ENCODE data around the gene CACNG4. TPM values are rescaled to one million over a fixed set of nuclear protein-coding genes. Genes with fewer than 3 reads are reported as not detected.

The CACNG4 gene
- total and polyA plus RNA-seq, 4 experiments from 2014 or later = not detected

- H3K9me3 Mint-ChIP-seq = no peaks in the 10 kb centered on the region
- POLR2A ChIA-PET (ENCODE audit: partially characterized antibody) = no interaction called here
- peak overlapping the region; percentile 32 to 76 (median 67) for H3K4me3 Mint-ChIP-seq
- H3K4me1 Mint-ChIP-seq = peaks cover 1 to 28% (median 16%) of the 10 kb centered on the region in 4 donors
- no peaks in the 10 kb centered on the region for H3K36me3 Mint-ChIP-seq
- Histone ChIP-seq H3K4me3 (ENCODE audit: low read length in 2 of 2) (peak overlapping the region in 1 of 2 donors; percentile 35), H3K4me1 (ENCODE audit: insufficient read depth, low read length) (peaks cover 9% of the 10 kb centered on the region), H3K27me3 (ENCODE audit: insufficient read depth, low read length) (peaks cover 9% of the 10 kb centered on the region), H3K9me3 (ENCODE audit: control insufficient read depth in 1 of 2, low read length in 2 of 2) (no peaks in the 10 kb centered on the region), H3K36me3 (ENCODE audit: insufficient read depth, low read length) (no peaks in the 10 kb centered on the region), H3K27ac (ENCODE audit: low read depth, low read length) (no peak overlapping the region)
- CTCF ChIA-PET (ENCODE audit: partially characterized antibody) = no interaction called here
- no peak overlapping the region for H3K27ac Mint-ChIP-seq
- intact Hi-C loops (cut with micrococcal nuclease) = no loop called here
- peaks cover 41 to 53% of the 10 kb centered on the region in 2 donors for H3K27me3 Mint-ChIP-seq
- no peak for DNase-seq
These were observed 1.3 kb downstream of the CACNG4 start for GRCh38 chr17:66965801-66966262.

DNA sequence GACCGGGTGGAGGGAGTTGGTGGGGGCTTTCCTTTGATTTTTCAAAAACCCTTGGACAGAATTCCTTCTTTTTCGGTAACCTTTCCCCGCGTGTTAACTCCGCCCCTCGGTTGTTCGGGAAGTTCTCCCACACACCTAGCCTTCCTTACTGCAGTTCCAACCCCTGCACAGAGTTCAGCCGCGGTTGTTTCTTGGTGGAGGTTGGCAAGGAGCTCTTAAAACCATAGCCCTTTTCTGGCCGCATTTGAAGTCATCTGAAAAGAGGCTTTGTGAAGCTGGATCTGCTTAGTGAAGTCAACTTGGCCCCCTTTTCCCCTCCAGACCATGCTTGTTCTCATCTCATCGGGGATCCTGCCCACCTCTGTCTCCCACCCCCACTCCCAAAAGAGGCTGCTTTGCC, 1.8 kb downstream of the CACNG4 start:
- H3K4me1 Mint-ChIP-seq = peaks cover 1 to 28% (median 16%) of the 10 kb centered on the region in 4 donors
- no peaks in the 10 kb centered on the region for H3K9me3 Mint-ChIP-seq
- no peaks in the 10 kb centered on the region for H3K36me3 Mint-ChIP-seq
- H3K4me3 Mint-ChIP-seq = peak overlapping the region in 7 of 8 donors; percentile 51 to 76 (median 68)
- DNase-seq = no peak
- ChIA-PET CTCF (ENCODE audit: partially characterized antibody) (no interaction called here), POLR2A (ENCODE audit: partially characterized antibody) (no interaction called here)
- H3K27me3 Mint-ChIP-seq = peaks cover 42 to 53% of the 10 kb centered on the region in 2 donors
- H3K9me3 ChIP-seq (ENCODE audit: control insufficient read depth in 1 of 2, low read length in 2 of 2) = no peaks in the 10 kb centered on the region
- no peak overlapping the region for H3K27ac ChIP-seq (ENCODE audit: low read depth, low read length)
- peak overlapping the region in 1 of 2 donors; percentile 35 for H3K4me3 ChIP-seq (ENCODE audit: low read length in 2 of 2)
- no peaks in the 10 kb centered on the region for H3K36me3 ChIP-seq (ENCODE audit: insufficient read depth, low read length)
- H3K27me3 ChIP-seq (ENCODE audit: insufficient read depth, low read length) = peaks cover 9% of the 10 kb centered on the region
- intact Hi-C loops (cut with micrococcal nuclease) = no loop called here
- H3K4me1 ChIP-seq (ENCODE audit: insufficient read depth, low read length) = peaks cover 9% of the 10 kb centered on the region
- no peak overlapping the region for H3K27ac Mint-ChIP-seq

GRCh38 chr17:66966704-66967418, 2.4 kb downstream of the CACNG4 start:
- CTCF ChIA-PET (ENCODE audit: partially characterized antibody) = no interaction called here
- Histone ChIP-seq H3K36me3 (ENCODE audit: insufficient read depth, low read length) (no peaks in the 10 kb centered on the region), H3K27me3 (ENCODE audit: insufficient read depth, low read length) (peaks cover 9% of the 10 kb centered on the region), H3K9me3 (ENCODE audit: control insufficient read depth in 1 of 2, low read length in 2 of 2) (no peaks in the 10 kb centered on the region), H3K4me1 (ENCODE audit: insufficient read depth, low read length) (peaks cover 9% of the 10 kb centered on the region), H3K27ac (ENCODE audit: low read depth, low read length) (no peak overlapping the region), H3K4me3 (ENCODE audit: low read length in 2 of 2) (no peak overlapping the region)
- Mint-ChIP-seq H3K27me3 (peaks cover 47 to 59% of the 10 kb centered on the region in 2 donors), H3K27ac (no peak overlapping the region), H3K4me1 (peaks cover 1 to 28% (median 16%) of the 10 kb centered on the region in 4 donors), H3K36me3 (no peaks in the 10 kb centered on the region), H3K4me3 (peak overlapping the region; percentile 51 to 76 (median 67)), H3K9me3 (no peaks in the 10 kb centered on the region)
- intact Hi-C loops (cut with micrococcal nuclease) = no loop called here
- no peak for DNase-seq
- POLR2A ChIA-PET (ENCODE audit: partially characterized antibody) = no interaction called here

GRCh38 chr17:66967837-66968543, 3.5 kb downstream of the CACNG4 start:
- intact Hi-C loops (cut with micrococcal nuclease) = no loop called here
- H3K9me3 Mint-ChIP-seq = no peaks in the 10 kb centered on the region
- CTCF ChIA-PET (ENCODE audit: partially characterized antibody) = no interaction called here
- Histone ChIP-seq H3K9me3 (ENCODE audit: control insufficient read depth in 1 of 2, low read length in 2 of 2) (no peaks in the 10 kb centered on the region), H3K36me3 (ENCODE audit: insufficient read depth, low read length) (no peaks in the 10 kb centered on the region), H3K4me3 (ENCODE audit: low read length in 2 of 2) (no peak overlapping the region), H3K27ac (ENCODE audit: low read depth, low read length) (no peak overlapping the region), H3K27me3 (ENCODE audit: insufficient read depth, low read length) (peaks cover 5% of the 10 kb centered on the region), H3K4me1 (ENCODE audit: insufficient read depth, low read length) (peaks cover 9% of the 10 kb centered on the region)
- H3K4me1 Mint-ChIP-seq = peaks cover 1 to 26% (median 16%) of the 10 kb centered on the region in 4 donors
- H3K27ac Mint-ChIP-seq = no peak overlapping the region
- peak overlapping the region in 2 of 8 donors; percentile 6 to 19 for H3K4me3 Mint-ChIP-seq
- DNase-seq = no peak
- H3K27me3 Mint-ChIP-seq = peaks cover 39 to 52% of the 10 kb centered on the region in 2 donors
- POLR2A ChIA-PET (ENCODE audit: partially characterized antibody) = no interaction called here
- no peaks in the 10 kb centered on the region for H3K36me3 Mint-ChIP-seq

- H3K9me3 Mint-ChIP-seq = no peaks in the 10 kb centered on the region
- Histone ChIP-seq H3K4me1 (ENCODE audit: insufficient read depth, low read length) (peaks cover 9% of the 10 kb centered on the region), H3K9me3 (ENCODE audit: control insufficient read depth in 1 of 2, low read length in 2 of 2) (no peaks in the 10 kb centered on the region), H3K27me3 (ENCODE audit: insufficient read depth, low read length) (peaks cover 5% of the 10 kb centered on the region), H3K36me3 (ENCODE audit: insufficient read depth, low read length) (no peaks in the 10 kb centered on the region), H3K4me3 (ENCODE audit: low read length in 2 of 2) (no peak overlapping the region), H3K27ac (ENCODE audit: low read depth, low read length) (no peak overlapping the region)
- ChIA-PET CTCF (ENCODE audit: partially characterized antibody) (no interaction called here), POLR2A (ENCODE audit: partially characterized antibody) (no interaction called here)
- no peaks in the 10 kb centered on the region for H3K36me3 Mint-ChIP-seq
- intact Hi-C loops (cut with micrococcal nuclease) = no loop called here
- peak overlapping the region in 1 of 8 donors; percentile 14 for H3K4me3 Mint-ChIP-seq
- no peak for DNase-seq
- H3K27me3 Mint-ChIP-seq = peaks cover 31 to 47% of the 10 kb centered on the region in 2 donors
- H3K27ac Mint-ChIP-seq = no peak overlapping the region
- H3K4me1 Mint-ChIP-seq = peaks cover 1 to 20% (median 12%) of the 10 kb centered on the region in 4 donors
These were observed 4.4 kb downstream of the CACNG4 start for GRCh38 chr17:66968916-66969315.

- H3K27me3 Mint-ChIP-seq = peaks cover 28 to 52% of the 10 kb centered on the region in 2 donors
- Histone ChIP-seq H3K27ac (ENCODE audit: low read depth, low read length) (no peak overlapping the region), H3K4me3 (ENCODE audit: low read length in 2 of 2) (no peak overlapping the region), H3K9me3 (ENCODE audit: control insufficient read depth in 1 of 2, low read length in 2 of 2) (no peaks in the 10 kb centered on the region), H3K4me1 (ENCODE audit: insufficient read depth, low read length) (peaks cover 9% of the 10 kb centered on the region), H3K36me3 (ENCODE audit: insufficient read depth, low read length) (no peaks in the 10 kb centered on the region), H3K27me3 (ENCODE audit: insufficient read depth, low read length) (peaks cover 5% of the 10 kb centered on the region)
- POLR2A ChIA-PET (ENCODE audit: partially characterized antibody) = no interaction called here
- no peaks in the 10 kb centered on the region for H3K36me3 Mint-ChIP-seq
- H3K4me1 Mint-ChIP-seq = peaks cover 1 to 20% (median 10%) of the 10 kb centered on the region in 4 donors
- H3K4me3 Mint-ChIP-seq = no peak overlapping the region
- intact Hi-C loops (cut with micrococcal nuclease) = no loop called here
- H3K27ac Mint-ChIP-seq = no peak overlapping the region
- no peak for DNase-seq
- CTCF ChIA-PET (ENCODE audit: partially characterized antibody) = no interaction called here
- H3K9me3 Mint-ChIP-seq = no peaks in the 10 kb centered on the region
These were observed 5.6 kb downstream of the CACNG4 start for GRCh38 chr17:66970140-66970539.

GRCh38 chr17:66970797-66971196, 6.3 kb downstream of the CACNG4 start:
- Mint-ChIP-seq H3K4me1 (peaks cover 1 to 19% (median 9%) of the 10 kb centered on the region in 4 donors), H3K27me3 (peaks cover 30 to 54% of the 10 kb centered on the region in 2 donors), H3K36me3 (no peaks in the 10 kb centered on the region), H3K27ac (no peak overlapping the region), H3K4me3 (no peak overlapping the region), H3K9me3 (no peaks in the 10 kb centered on the region)
- DNase-seq = no peak
- no peak overlapping the region for H3K4me3 ChIP-seq (ENCODE audit: low read length in 2 of 2)
- H3K9me3 ChIP-seq (ENCODE audit: control insufficient read depth in 1 of 2, low read length in 2 of 2) = no peaks in the 10 kb centered on the region
- no peaks in the 10 kb centered on the region for H3K36me3 ChIP-seq (ENCODE audit: insufficient read depth, low read length)
- ChIA-PET POLR2A (ENCODE audit: partially characterized antibody) (no interaction called here), CTCF (ENCODE audit: partially characterized antibody) (no interaction called here)
- intact Hi-C loops (cut with micrococcal nuclease) = no loop called here
- no peak overlapping the region for H3K27ac ChIP-seq (ENCODE audit: low read depth, low read length)
- H3K4me1 ChIP-seq (ENCODE audit: insufficient read depth, low read length) = peaks cover 7% of the 10 kb centered on the region
- H3K27me3 ChIP-seq (ENCODE audit: insufficient read depth, low read length) = peaks cover 5% of the 10 kb centered on the region

Data from CD4-positive, alpha-beta memory T cell (primary cell).